Activated naive CD8-positive, alpha-beta T cell treated with anti-CD3 and anti-CD28 coated beads for 36 hours (primary cell): ENCODE results near the gene ARHGAP6. TPM values are rescaled to one million over a fixed set of nuclear protein-coding genes. Genes with fewer than 3 reads are reported as not detected.
"Not testable (repeated sequence)": the region's sequence is repeated elsewhere in the genome, so short reads cannot be mapped to it uniquely, and the experiment has no call there.

Experiments used
- DNase-seq: peaks from one replicate; pipeline ENCODE4 v3.0.0; 2021
- H3K27ac Mint-ChIP-seq: one replicate; pipeline ENCODE4 v1.8.0; 2022; ENCODE audit warnings: mild to moderate bottlenecking, moderate library complexity, mixed read lengths
- H3K27me3 Mint-ChIP-seq: one replicate; pipeline ENCODE4 v1.8.0; 2022; ENCODE audit warnings: mild to moderate bottlenecking, mixed read lengths
- H3K36me3 Mint-ChIP-seq: one replicate; pipeline ENCODE4 v1.8.0; 2021; ENCODE audit warnings: mild to moderate bottlenecking, mixed read lengths
- H3K4me1 Mint-ChIP-seq: one replicate; pipeline ENCODE4 v1.8.0; 2021; ENCODE audit warnings: mixed read lengths
- H3K4me3 Mint-ChIP-seq: one replicate; pipeline ENCODE4 v1.8.0; 2022; ENCODE audit warnings: mild to moderate bottlenecking, moderate library complexity, mixed read lengths
- H3K9me3 Mint-ChIP-seq: one replicate; pipeline ENCODE4 v1.8.0; 2022; ENCODE audit warnings: mixed read lengths
- total RNA-seq, 2 experiments: library from RNA; stranded (reverse); gene quantifications; one replicate each; pipeline ENCODE4 v1.2.3, GENCODE V29; 2021

ARHGAP6 gene
- total RNA-seq, 2 experiments from 2014 or later, result not detected

DNA sequence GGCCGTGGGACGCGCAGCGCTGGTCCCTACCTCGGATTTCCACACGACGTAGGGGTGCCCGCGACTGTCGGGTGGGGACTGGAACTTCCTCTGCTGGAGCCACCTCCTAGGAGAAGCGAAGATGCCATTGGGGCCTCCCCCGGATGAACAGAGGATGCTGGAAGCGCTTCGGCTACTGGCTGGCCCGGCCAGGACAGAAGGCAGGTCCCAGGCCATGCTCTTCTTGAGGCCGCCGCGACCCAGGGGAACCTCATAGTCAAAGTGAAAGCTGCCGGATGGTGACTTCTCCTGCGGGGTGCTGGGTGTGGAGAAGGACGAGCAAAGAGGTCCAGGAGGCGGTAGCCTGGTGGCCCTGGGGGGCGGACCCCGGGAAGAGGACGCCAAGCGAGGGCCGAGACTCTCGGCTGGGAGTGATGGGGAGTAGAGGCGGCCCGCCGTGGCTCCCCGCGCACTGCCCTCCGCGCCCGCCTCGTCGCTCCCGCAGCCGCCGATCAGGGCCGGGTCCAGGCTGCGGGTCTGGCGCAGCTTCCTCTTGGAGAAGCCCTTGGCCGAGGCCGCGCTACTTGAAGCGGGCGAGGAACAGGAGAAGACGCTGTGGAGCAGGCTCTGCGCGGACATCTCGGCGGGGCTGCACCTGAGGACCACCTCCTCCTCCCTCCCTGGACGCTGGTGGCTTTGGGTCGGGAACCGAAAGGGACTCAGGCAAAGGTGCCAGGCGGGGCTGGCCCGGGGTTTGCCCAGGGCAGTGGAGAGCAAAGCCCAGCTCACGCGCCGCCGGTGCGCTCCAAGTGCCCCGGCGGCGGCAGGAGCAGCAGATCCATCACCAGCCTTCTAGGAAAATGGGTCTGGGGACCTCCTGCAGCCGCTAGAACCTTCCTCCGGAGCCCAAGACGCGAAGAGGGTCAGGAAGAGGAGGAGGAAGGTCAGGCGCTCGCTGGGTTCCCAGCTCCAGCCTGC, 1.2 kb downstream of the ARHGAP6 start:
- no peaks in the 10 kb centered on the region for H3K9me3 Mint-ChIP-seq
- DNase-seq, result no peak
- H3K27ac Mint-ChIP-seq, result no peak overlapping the region
- peaks cover 2% of the 10 kb centered on the region for H3K4me1 Mint-ChIP-seq
- peaks cover 67% of the 10 kb centered on the region for H3K27me3 Mint-ChIP-seq
- peak overlapping the region; percentile 40 for H3K4me3 Mint-ChIP-seq
- H3K36me3 Mint-ChIP-seq, result no peaks in the 10 kb centered on the region

DNA sequence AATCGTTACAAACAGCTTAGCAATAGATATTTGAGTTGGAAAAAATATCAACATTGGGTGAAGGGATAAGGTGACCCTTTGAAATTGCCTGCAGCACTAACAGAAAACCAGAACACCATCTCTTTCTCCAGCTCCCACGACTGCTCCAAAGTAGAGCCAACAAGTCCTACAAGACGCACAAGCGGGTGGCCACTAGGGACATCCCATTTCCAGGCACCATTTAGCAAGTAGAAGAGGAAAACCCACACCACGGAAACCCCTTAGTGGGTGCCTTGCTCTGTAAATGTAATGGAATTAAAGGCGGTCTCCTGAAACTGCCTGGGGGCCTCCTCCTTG, 1.9 kb downstream of the ARHGAP6 start:
- H3K36me3 Mint-ChIP-seq, result no peaks in the 10 kb centered on the region
- H3K9me3 Mint-ChIP-seq, result no peaks in the 10 kb centered on the region
- no peak for DNase-seq
- H3K27ac Mint-ChIP-seq, result no peak overlapping the region
- peaks cover 62% of the 10 kb centered on the region for H3K27me3 Mint-ChIP-seq
- no peak overlapping the region for H3K4me3 Mint-ChIP-seq
- peaks cover 2% of the 10 kb centered on the region for H3K4me1 Mint-ChIP-seq

DNA sequence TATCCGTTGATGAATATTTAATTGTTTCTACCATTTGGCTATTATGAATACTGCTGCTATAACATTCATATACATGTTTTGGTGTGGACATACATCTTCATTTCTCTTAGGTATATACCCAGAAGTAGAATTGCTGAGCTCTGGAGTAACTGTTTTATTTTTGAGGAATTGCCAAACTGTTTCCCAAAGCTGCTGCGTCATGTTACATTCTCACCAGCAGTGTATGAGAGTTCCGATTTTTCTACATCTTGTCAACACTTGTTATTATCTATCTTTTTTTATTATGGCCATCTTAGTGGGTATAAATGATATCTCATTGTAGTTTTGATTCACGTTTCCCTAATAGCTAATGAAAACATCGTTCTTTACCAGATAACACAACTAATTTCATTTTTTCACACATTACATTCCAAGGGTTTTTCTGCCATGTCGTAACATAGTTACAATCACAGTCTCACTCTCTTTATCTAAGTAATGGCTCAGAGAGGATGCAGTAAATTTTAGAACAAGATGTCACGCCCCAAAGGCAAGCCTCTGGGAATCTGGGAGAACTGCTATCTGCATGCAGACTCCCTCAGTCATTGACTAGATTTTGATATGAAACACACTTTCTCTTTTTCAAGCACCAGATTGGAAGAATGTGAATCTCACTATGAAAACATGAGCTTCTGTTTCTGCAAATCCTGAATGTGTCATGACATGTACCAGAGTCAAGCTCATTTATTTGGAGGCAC, 10.3 kb downstream of the ARHGAP6 start:
- Mint-ChIP-seq H3K36me3 (no peaks in the 10 kb centered on the region), H3K27me3 (peaks cover 16% of the 10 kb centered on the region), H3K9me3 (no peaks in the 10 kb centered on the region), H3K4me3 (no peak overlapping the region), H3K27ac (no peak overlapping the region), H3K4me1 (no peaks in the 10 kb centered on the region)
- no peak for DNase-seq

DNA sequence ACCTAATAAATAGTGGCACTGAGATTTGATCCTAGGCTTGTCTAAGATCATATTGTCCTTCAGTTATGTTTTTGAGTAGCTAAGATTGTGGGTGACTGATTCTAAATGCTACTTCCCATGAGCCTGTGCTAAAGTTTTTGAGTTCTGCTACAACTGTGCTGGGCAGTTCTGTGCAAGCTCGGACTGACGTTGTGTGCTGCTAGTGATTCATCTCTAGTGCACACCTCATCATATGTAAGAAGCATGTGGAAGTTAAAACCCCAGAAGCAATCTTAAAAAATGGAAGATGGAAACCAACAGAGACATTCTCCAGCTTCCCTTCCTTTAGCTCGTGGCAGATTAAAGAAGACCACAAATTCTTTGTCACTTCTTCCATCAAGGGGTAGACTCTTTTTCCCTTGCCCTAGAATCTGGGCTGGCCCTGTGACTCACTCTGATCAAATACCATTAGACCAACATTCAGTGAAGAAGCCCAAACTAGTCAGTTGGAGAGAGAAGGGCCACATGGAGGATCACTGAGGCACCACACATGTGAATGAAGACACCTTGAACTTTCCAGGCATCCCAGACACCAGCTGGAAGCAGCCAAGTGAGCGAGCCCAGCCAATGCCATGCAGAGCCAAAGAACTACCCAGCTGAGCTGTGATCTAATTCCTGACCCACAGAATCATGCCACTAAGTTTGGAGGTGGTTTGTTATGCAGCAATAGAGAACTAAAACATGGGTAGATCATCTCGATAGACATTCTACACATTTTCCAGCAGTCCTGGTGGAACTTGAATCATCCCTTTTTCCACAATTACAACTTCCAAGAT, 16.8 kb downstream of the ARHGAP6 start:
- DNase-seq, result no peak
- Mint-ChIP-seq H3K4me3 (no peak overlapping the region), H3K27me3 (peaks cover 4% of the 10 kb centered on the region), H3K27ac (no peak overlapping the region), H3K36me3 (no peaks in the 10 kb centered on the region), H3K9me3 (no peaks in the 10 kb centered on the region), H3K4me1 (no peaks in the 10 kb centered on the region)

DNA sequence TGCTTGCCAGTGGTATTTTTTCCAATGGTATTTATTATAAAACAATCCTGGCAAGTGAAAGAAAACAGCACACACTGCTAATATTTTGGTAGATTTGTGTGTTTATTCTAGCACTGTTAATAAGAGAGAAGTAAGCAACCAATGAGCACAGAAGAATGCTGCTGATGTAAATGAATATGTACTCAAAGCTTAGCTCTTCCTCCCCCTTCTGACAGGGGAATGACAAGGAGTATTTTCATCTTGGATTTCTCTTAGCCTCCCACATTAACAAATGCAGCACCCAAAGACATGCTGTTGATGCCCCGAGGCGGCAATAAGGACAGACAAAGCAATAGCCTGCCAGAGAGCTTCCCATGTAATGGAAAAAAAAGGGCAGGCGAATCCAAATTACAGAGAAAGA, 18.6 kb downstream of the ARHGAP6 start:
- H3K9me3 Mint-ChIP-seq, result no peaks in the 10 kb centered on the region
- H3K36me3 Mint-ChIP-seq, result no peaks in the 10 kb centered on the region
- H3K27me3 Mint-ChIP-seq, result peaks cover 4% of the 10 kb centered on the region
- no peak overlapping the region for H3K27ac Mint-ChIP-seq
- no peak for DNase-seq
- H3K4me1 Mint-ChIP-seq, result no peaks in the 10 kb centered on the region
- no peak overlapping the region for H3K4me3 Mint-ChIP-seq

DNA sequence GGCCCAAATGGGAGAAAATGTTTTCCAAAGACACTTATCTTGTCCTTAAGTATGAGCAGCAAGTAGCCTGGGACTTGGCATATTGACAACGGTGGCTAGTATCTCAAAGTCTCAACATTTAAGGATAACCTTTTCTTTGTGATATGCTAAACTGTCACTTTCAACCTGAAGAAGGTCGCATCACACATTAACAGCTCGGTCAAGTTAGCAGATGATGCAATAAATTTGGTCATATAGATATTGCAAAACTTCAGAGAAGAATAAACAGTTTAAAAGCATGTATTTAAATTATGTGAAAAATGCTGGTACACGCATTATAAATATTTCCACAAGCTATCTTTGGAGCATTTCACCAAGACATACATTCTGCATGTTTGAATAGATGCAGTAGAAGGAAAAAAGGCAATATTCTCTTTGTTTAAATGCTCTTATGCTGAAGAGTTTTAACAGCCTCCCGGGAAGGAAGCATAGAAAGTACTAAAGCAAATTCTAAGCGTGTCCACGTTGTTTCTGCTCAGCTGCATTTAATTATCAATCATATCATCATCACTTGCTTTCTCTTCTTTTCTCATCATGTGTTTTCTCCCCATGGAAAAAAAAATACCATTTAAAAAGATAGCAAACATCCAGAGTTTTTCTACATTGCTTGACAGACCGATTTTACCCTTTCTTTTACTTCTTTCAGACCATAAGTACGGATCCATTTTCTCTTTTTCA, 24.2 kb downstream of the ARHGAP6 start:
- Mint-ChIP-seq H3K4me3 (no peak overlapping the region), H3K27me3 (peaks cover 11% of the 10 kb centered on the region), H3K9me3 (no peaks in the 10 kb centered on the region), H3K27ac (no peak overlapping the region), H3K36me3 (no peaks in the 10 kb centered on the region), H3K4me1 (no peaks in the 10 kb centered on the region)
- DNase-seq, result no peak

DNA sequence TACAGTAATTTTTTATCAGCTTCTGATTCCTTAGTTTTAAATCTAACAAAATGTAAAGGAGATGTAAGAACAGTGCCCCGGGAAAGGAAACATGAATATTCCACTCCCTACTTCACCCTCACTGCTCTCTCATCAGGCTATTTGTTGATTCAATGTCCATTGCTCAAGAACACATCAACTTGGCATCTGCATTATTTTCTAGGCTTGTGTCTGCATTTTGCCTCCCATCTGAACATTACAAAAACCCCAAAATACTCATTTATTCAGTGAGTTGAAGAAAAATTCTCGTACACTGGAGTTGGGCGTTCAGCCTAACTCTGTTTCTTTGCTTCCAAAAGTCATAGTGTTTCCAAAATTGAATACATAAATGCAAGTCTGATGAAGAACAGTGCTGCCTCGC, 25.6 kb downstream of the ARHGAP6 start:
- DNase-seq, result no peak
- H3K4me3 Mint-ChIP-seq, result no peak overlapping the region
- no peaks in the 10 kb centered on the region for H3K36me3 Mint-ChIP-seq
- no peaks in the 10 kb centered on the region for H3K4me1 Mint-ChIP-seq
- H3K27ac Mint-ChIP-seq, result no peak overlapping the region
- H3K9me3 Mint-ChIP-seq, result no peaks in the 10 kb centered on the region
- H3K27me3 Mint-ChIP-seq, result peaks cover 7% of the 10 kb centered on the region

DNA sequence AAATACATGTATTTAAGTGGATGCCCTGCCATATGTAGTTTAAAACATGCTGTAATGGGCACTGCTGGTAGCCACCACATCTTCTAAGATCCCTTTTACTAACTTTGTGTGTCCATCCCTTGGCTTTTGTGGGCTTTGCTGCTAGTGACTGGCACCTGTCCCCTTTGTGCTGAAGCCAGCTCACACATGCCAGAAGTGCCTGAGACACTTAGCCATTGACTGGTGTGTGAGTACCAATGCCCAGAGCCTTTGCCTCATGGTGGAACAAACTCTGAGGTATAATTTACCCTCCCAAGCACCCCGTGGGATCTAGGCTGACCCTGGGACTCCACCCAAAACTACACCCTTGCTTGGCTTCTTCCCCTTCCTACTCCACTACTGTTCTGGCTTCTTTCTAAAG, 33.0 kb downstream of the ARHGAP6 start:
- H3K36me3 Mint-ChIP-seq, result no peaks in the 10 kb centered on the region
- peaks cover 9% of the 10 kb centered on the region for H3K27me3 Mint-ChIP-seq

DNA sequence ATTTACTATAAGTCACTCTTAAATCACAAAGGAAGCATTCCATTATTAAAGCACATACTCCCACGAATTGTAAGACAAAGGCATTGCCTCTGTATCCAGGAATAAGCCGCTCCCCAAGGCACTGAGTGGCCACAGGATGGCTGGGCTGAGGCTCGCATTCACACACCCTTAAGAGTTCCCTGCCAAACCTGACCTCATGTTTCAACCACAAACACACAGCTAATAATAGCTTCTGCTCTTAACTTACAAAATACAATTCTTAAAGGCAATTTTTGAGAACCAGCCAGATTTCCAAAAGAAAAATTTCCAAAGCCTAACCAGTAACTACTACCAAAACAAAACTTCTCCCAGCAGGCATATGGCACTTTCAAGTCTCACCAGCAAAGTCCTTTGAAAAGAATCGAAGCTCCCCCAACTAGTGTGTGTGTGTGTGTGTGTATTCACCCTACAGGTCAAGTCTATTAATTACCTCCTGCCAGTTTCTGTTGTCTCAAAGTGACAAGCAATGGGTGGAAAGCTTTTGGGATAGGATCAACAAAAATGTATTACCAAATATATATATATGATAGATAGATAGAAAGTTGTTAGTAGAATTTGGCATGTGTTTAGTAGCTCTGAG, 36.0 kb downstream of the ARHGAP6 start:
- H3K9me3 Mint-ChIP-seq, result peaks cover 3% of the 10 kb centered on the region
- peaks cover 9% of the 10 kb centered on the region for H3K27me3 Mint-ChIP-seq
- no peaks in the 10 kb centered on the region for H3K36me3 Mint-ChIP-seq
- H3K4me3 Mint-ChIP-seq, result no peak overlapping the region
- no peaks in the 10 kb centered on the region for H3K4me1 Mint-ChIP-seq
- no peak overlapping the region for H3K27ac Mint-ChIP-seq
- DNase-seq, result no peak

More for the DNA sequence above, 33.0 kb downstream of the ARHGAP6 start:
- Mint-ChIP-seq H3K9me3 (no peaks in the 10 kb centered on the region), H3K4me3 (no peak overlapping the region), H3K4me1 (no peaks in the 10 kb centered on the region), H3K27ac (no peak overlapping the region)
- no peak for DNase-seq

DNA sequence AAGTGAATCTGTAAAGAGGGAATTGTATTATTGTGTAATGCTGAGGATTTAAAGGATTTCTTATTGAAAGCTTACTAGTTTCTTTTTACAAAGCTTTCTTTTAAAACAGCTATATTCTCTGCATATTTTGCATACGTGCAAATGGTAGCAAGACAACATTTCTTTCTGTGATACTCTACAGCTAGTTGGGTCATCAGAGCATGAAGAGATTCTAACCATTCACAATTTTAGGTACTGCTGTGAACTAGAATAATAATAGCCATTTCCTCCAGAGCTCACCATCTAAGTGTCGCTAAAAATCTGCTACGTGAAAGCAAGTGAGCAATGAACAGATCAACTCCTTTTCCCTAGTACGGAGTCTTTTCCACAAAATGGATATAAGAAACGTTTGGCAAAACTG, 37.3 kb downstream of the ARHGAP6 start:
- Mint-ChIP-seq H3K27ac (no peak overlapping the region), H3K9me3 (peaks cover 6% of the 10 kb centered on the region), H3K4me1 (no peaks in the 10 kb centered on the region), H3K4me3 (no peak overlapping the region), H3K27me3 (peaks cover 7% of the 10 kb centered on the region), H3K36me3 (no peaks in the 10 kb centered on the region)
- DNase-seq, result no peak

DNA sequence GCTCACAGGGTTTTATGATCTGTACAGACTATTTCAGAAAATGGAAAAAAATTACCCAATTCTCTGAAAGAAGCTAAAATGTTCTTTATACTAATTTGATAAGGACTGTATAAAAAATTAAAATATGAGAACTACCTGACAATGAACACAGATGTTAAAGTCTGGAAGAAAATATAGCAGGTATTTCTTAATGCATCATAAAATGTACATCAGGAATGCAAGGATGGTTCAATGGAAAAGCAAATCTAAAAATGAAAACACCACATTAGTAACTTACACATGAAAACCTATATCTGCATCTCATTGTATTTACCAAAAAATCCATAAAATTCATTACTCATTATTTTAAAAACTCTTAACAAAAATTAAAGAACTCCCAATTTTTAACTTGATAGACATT, 39.4 kb downstream of the ARHGAP6 start:
- Mint-ChIP-seq H3K36me3 (no peaks in the 10 kb centered on the region), H3K4me3 (no peak overlapping the region), H3K27me3 (peaks cover under 1% of the 10 kb centered on the region), H3K4me1 (no peaks in the 10 kb centered on the region), H3K9me3 (peaks cover 6% of the 10 kb centered on the region), H3K27ac (no peak overlapping the region)
- no peak for DNase-seq

DNA sequence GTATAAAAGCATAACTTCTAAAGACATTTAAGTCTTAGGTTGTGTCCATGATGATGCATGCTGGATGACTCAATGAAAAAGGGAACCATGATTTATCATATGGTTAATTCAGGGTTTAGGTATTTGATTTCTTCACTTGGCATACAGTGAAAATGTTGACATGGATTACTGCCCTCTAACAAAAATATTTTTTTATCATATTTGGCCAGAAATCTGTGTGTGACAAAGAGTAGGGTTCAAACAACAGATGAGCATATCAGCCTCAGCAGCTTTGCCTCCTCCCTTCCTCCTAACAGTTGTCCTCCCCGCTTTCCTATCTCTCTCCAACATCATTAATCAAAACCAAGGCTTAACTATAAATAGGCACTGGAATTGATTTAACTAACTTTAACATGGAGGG, 46.3 kb downstream of the ARHGAP6 start:
- H3K27ac Mint-ChIP-seq, result no peak overlapping the region
- H3K9me3 Mint-ChIP-seq, result peaks cover 5% of the 10 kb centered on the region
- peaks cover 20% of the 10 kb centered on the region for H3K27me3 Mint-ChIP-seq
- H3K36me3 Mint-ChIP-seq, result no peaks in the 10 kb centered on the region
- no peaks in the 10 kb centered on the region for H3K4me1 Mint-ChIP-seq
- no peak for DNase-seq
- no peak overlapping the region for H3K4me3 Mint-ChIP-seq

DNA sequence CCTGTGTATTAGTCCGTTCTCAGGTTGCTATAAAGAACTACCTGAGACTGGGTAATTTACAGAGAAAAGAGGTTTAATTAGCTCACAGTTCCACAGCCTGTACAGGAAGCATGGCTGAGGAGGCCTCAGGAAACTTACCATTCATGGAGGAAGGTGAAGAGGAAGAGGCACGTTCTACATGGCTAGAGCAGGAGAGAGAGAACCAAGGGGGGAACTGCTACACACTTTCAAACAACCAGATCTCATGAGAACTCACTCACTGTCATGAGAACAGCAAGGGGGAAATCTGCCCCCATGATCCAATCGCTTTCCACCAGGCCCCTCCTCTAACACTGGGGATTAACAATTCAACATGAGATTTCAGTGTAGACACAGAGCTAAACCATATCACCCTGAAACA, 51.5 kb downstream of the ARHGAP6 start:
- H3K9me3 Mint-ChIP-seq, DNase-seq, H3K27ac Mint-ChIP-seq, H3K4me1 Mint-ChIP-seq, H3K36me3 Mint-ChIP-seq, H3K4me3 Mint-ChIP-seq: not testable (repeated sequence)
- H3K27me3 Mint-ChIP-seq, result peaks cover 13% of the 10 kb centered on the region

DNA sequence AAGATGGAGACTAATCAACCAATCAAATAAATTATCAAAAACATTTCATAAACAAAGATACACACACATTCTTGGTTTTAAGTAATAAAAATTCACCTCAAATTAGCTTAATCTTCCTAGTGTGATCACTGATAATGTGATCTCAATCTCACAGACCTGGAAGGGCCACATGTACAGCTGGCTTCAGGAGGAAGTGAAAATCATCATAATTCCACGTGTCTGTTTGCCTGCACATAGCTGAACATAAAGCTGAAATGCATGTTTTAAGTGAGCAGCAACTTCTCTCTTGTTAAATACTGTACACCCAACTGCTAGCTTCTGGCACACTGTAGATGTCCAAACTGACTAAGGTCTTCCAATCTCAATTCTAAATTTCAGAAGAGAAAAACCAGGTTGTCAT, 53.8 kb downstream of the ARHGAP6 start:
- no peaks in the 10 kb centered on the region for H3K4me1 Mint-ChIP-seq
- H3K9me3 Mint-ChIP-seq, result no peaks in the 10 kb centered on the region
- H3K36me3 Mint-ChIP-seq, result no peaks in the 10 kb centered on the region
- DNase-seq, result no peak
- H3K4me3 Mint-ChIP-seq, result no peak overlapping the region
- peaks cover 4% of the 10 kb centered on the region for H3K27me3 Mint-ChIP-seq
- no peak overlapping the region for H3K27ac Mint-ChIP-seq
